HepG2 (cell line): Measurements from ENCODE around the gene SAP25. TPM values are rescaled to one million over a fixed set of nuclear protein-coding genes. Genes with fewer than 3 reads are reported as not detected.

ENCODE experiments used
- ATAC-seq: fragments of 200-7000 bp; cut with Tn5 transposase; 3 replicates; pipeline ENCODE4 v1.9.1; 2020; ENCODE audit warnings: mild to moderate bottlenecking, moderate library complexity
- BruUV-seq: library from RNA; stranded (reverse); fragments of 400-500 nt; replicated peaks from 2 replicates; lab custom pipeline; 2021; lab: Mats Ljungman, UMichigan
- CTCF ChIA-PET: fragments of 300-600 bp; formaldehyde crosslinking; extraction: SDS; loops from one replicate; lab custom pipeline; 2021; ENCODE audit warnings: low total read pairs, inconsistent platforms, low intra/inter-chr PET ratio; lab: Yijun Ruan, JAX
- POLR2A ChIA-PET: fragments of 350-600 bp; sonication (Branson Sonifier 250); formaldehyde crosslinking; loops from one replicate; lab custom pipeline; 2020; ENCODE audit warnings: antibody characterized with exemption, inconsistent platforms; lab: Yijun Ruan, JAX
- DNase-seq: peaks from one replicate; pipeline ENCODE4 v3.0.0-alpha.2; 2015; ENCODE audit warnings: low spot score
- FAIRE-seq: peaks from 3 replicates; lab custom pipeline; 2011; peaks lifted over from hg19 to GRCh38; lab: Jason Lieb, UNC
- H2AFZ ChIP-seq: one replicate; pipeline ENCODE4 v1.6.1; 2011; ENCODE audit warnings: low read length, inconsistent platforms
- H3K27ac ChIP-seq: fragments of 300-600 bp; 3 replicates; pipeline ENCODE4 v1.8.0; 2011; ENCODE audit warnings: mixed run types, mild to moderate bottlenecking, mixed read lengths, low read length, inconsistent platforms; ENCODE audit not compliant: insufficient read depth; ENCODE audit errors: extremely low read length
- H3K27me3 ChIP-seq, 2 experiments: fragments of 200-600 bp in 1 of 2; 2 replicates in 1 of 2; 3 replicates in 1 of 2; pipeline versions ENCODE4 v1.6.0 to v1.8.0; 2011; ENCODE audit warnings: low read length in 2 of 2, mild to moderate bottlenecking in 2 of 2, moderate library complexity in 2 of 2, inconsistent platforms in 1 of 2; ENCODE audit not compliant: insufficient read depth in 2 of 2, control insufficient read depth in 1 of 2
- H3K36me3 ChIP-seq, 2 experiments: fragments of 200-600 bp in 1 of 2; replicated peaks in 1 of 2; 2 replicates in 1 of 2; 3 replicates in 1 of 2; pipeline versions ENCODE4 v1.5.1 to v1.8.0; 2011; ENCODE audit warnings: low read length in 2 of 2, inconsistent platforms in 1 of 2; ENCODE audit not compliant: insufficient read depth in 2 of 2, control insufficient read depth in 1 of 2
- H3K4me1 ChIP-seq: 2 replicates; pipeline ENCODE4 v1.5.1; 2012; ENCODE audit warnings: low read length, inconsistent platforms; ENCODE audit not compliant: insufficient read depth
- H3K4me2 ChIP-seq: 2 replicates; pipeline ENCODE4 v1.6.0; 2011; ENCODE audit warnings: low read depth, low read length, inconsistent platforms
- H3K4me3 ChIP-seq, 3 experiments: fragments of 200-600 bp in 1 of 3; sonication (generic), shearing (Covaris generic) in 1 of 3; replicated peaks in 1 of 3; 2 replicates each; pipeline ENCODE4 v1.5.1; 2011 to 2016; ENCODE audit warnings: low read length in 3 of 3, inconsistent platforms in 2 of 3, low read depth in 2 of 3, mild to moderate bottlenecking in 2 of 3, control low read depth in 1 of 3, mixed read lengths in 1 of 3; ENCODE audit not compliant: insufficient read depth in 1 of 3
- H3K79me2 ChIP-seq: one replicate; pipeline ENCODE4 v1.6.1; 2011; ENCODE audit warnings: low read length, inconsistent platforms; ENCODE audit not compliant: insufficient read depth
- H3K9ac ChIP-seq: 2 replicates; pipeline ENCODE4 v1.6.0; 2011; ENCODE audit warnings: mild to moderate bottlenecking, low read depth, low read length, inconsistent platforms; ENCODE audit not compliant: insufficient read depth
- H3K9me3 ChIP-seq: 2 replicates; pipeline ENCODE4 v1.5.1; 2012; ENCODE audit warnings: mild to moderate bottlenecking, low read length
- H4K20me1 ChIP-seq: 2 replicates; pipeline ENCODE4 v1.6.0; 2011; ENCODE audit warnings: inconsistent platforms, mild to moderate bottlenecking, low read length, moderate library complexity; ENCODE audit not compliant: insufficient read depth
- CTCF ChIP-seq: sonication (generic); formaldehyde crosslinking; IDR thresholded peaks from 2 replicates; pipeline ENCODE4 v1.5.0; 2020; ENCODE audit warnings: mild to moderate bottlenecking, missing genetic modification reagents, moderate library complexity
- FOXP1 ChIP-seq, 2 experiments: fragments of 450-650 bp in 1 of 2; IDR thresholded peaks; 2 replicates each; pipeline ENCODE4 v1.6.1; 2017 to 2018; ENCODE audit warnings: antibody characterized with exemption in 1 of 2
- MAFK ChIP-seq, 2 experiments: IDR thresholded peaks in 1 of 2; conservative IDR thresholded peaks in 1 of 2; 2 replicates each; pipeline ENCODE4 v1.6.1; 2011; ENCODE audit warnings: improper control_type of control experiment in 2 of 2, low read length in 2 of 2
- NKX3-1 ChIP-seq: sonication (generic); formaldehyde crosslinking; IDR thresholded peaks from 2 replicates; pipeline ENCODE4 v1.5.0; 2020; ENCODE audit warnings: missing genetic modification reagents
- PATZ1 ChIP-seq: sonication (generic); formaldehyde crosslinking; IDR thresholded peaks from 2 replicates; pipeline ENCODE4 v1.4.0; 2020; ENCODE audit warnings: missing genetic modification reagents
- ZBTB4 ChIP-seq: sonication (generic); formaldehyde crosslinking; IDR thresholded peaks from 2 replicates; pipeline ENCODE4 v1.4.0; 2020; ENCODE audit warnings: missing genetic modification reagents, mild to moderate bottlenecking, borderline replicate concordance
- WGBS: methylation state at CpG from one replicate; pipeline ENCODE4 v1.1.6; 2017; ENCODE audit warnings: low lambda C conversion rate; 5-methylcytosine and 5-hydroxymethylcytosine counted together
- in situ Hi-C: cut with HindIII; loops from 2 replicates; pipeline ENCODE4 v1.10.0; 2017; ENCODE audit warnings: low pct_unique_long_range_greater_than_20kb; ENCODE audit not compliant: extremely low pct_ligation_motif_present
- intact Hi-C: fragments of 100-400 bp; cut with micrococcal nuclease; formaldehyde crosslinking; loops from one replicate; pipeline ENCODE4 v1.10.0; 2022; ENCODE audit not compliant: unreplicated experiment
- polyA plus RNA-seq, 8 experiments: library from polyadenylated mRNA; depleted of rRNA in 3 of 8; stranded (reverse) in 7 of 8; unstranded in 1 of 8; fragments of >200 nt; fragmentation: Illumina TruSeq in 4 of 8; extraction: Trizol in 4 of 8; gene quantifications; 2 replicates each; pipeline versions ENCODE4 v1.2.1 to v1.2.3, GENCODE V29; 2011 to 2016; ENCODE audit warnings: low read depth in 4 of 8, missing spikeins in 1 of 8, mixed read lengths in 1 of 8; ENCODE audit not compliant: insufficient read depth in 1 of 8
- total RNA-seq, 5 experiments: library from RNA; depleted of rRNA; stranded (reverse); fragments of >200 nt; fragmentation: Illumina TruSeq; extraction: Trizol; gene quantifications; 2 replicates each; pipeline ENCODE4 v1.2.3, GENCODE V29; 2016; ENCODE audit warnings: low read depth in 1 of 5

SAP25 gene
- total and polyA plus RNA-seq, 2 of the 13 experiments (the other 11 are each of a cell fraction or from before 2014, with no cell fraction given): 0.15 to 0.20 TPM

GRCh38 chr7:100599911-100600729 lies 26.4 kb upstream of the SAP25 start (continued):
- TF ChIP-seq CTCF (CRISPR knock-in tag) (peak; percentile 64), PATZ1 (CRISPR knock-in tag) (peak; percentile 50), FOXP1 (IDR thresholded peaks at IDR 0.05) (no peak), FOXP1 (CRISPR knock-in tag; IDR thresholded peaks at IDR 0.05) (no peak)

- intact Hi-C loops: no loop called here
- no peak overlapping the region for H3K4me3 ChIP-seq
- no peak for DNase-seq
- no peak for TF ChIP-seq ZBTB4 (CRISPR knock-in tag)
- no peak for TF ChIP-seq NKX3-1
- peak; percentile 25 to 51; a peak in 2 of 4 replicates for TF ChIP-seq MAFK (conservative IDR thresholded peaks at IDR 0.05 in 1 of 2, IDR thresholded peaks at IDR 0.05 in 1 of 2; ENCODE audit: low read length in 2 of 2)
- TF ChIP-seq, all 625 proteins: peak for 1
- Histone ChIP-seq H3K27me3 (peaks cover 2 to 9% of the 10 kb centered on the region in 2 experiments; a peak in 1 of 5 replicates), H3K4me1 (peaks cover 44% of the 10 kb centered on the region), H3K9ac (no peak overlapping the region), H2AFZ (no peak overlapping the region), H3K79me2 (no peaks in the 10 kb centered on the region), H4K20me1 (no peaks in the 10 kb centered on the region), H3K4me2 (no peak overlapping the region), H3K9me3 (no peaks in the 10 kb centered on the region), H3K36me3 (no peaks in the 10 kb centered on the region), H3K27ac (no peak overlapping the region)
- ChIA-PET CTCF (no interaction called here), POLR2A (interaction anchor here (1.4 to 3.3 kb wide), 2 partner anchors 12 to 14 kb away, joined by 3 to 19 read pairs; partner anchors contain the start of genes FBXO24, LRCH4 and MOSPD3)
- in situ Hi-C loops: no loop called here
- no TSS peak for BruUV-seq
- WGBS: 76% methylated on average over 4 of the region's 4 CpGs
- ATAC-seq: no peak
- FAIRE-seq: no peak
These were observed 24.7 kb upstream of the SAP25 start for GRCh38 chr7:100598425-100598824.
